Mesenteric fat pad (tissue), 1 donor: ENCODE measurements around the gene TRABD2B. TPM values are rescaled to one million over a fixed set of nuclear protein-coding genes. Genes with fewer than 3 reads are reported as not detected.

Experiments used
- DNase-seq: peaks from one replicate; pipeline ENCODE4 v3.0.0-alpha.2; 2020; ENCODE audit warnings: low spot score
- total RNA-seq: library from RNA; stranded (reverse); fragmentation: NEBNext Ultra II Directional; extraction: Animal tissue kit (Norgen Biotek cat#: 25700); gene quantifications from one replicate; pipeline ENCODE4 v1.2.1, GENCODE V29; 2021
- donor health status: DM: yes; HTN: yes; CAD: no.

The TRABD2B gene
- total RNA-seq, 1 donor from 2014 or later = 2.3 TPM

- DNase-seq = no peak
Measured at GRCh38 chr1:47782414-47783166, 214.6 kb downstream of the TRABD2B start.

- no peak for DNase-seq
Measured at GRCh38 chr1:47781171-47781959, 215.8 kb downstream of the TRABD2B start.

- DNase-seq = no peak
Measured at GRCh38 chr1:47780469-47780995, 216.7 kb downstream of the TRABD2B start.

GRCh38 chr1:47779613-47780012 lies 217.6 kb downstream of the TRABD2B start:
- no peak for DNase-seq

- no peak for DNase-seq
Measured at GRCh38 chr1:47778280-47778679, 218.9 kb downstream of the TRABD2B start.

GRCh38 chr1:47777322-47777721 lies 219.9 kb downstream of the TRABD2B start:
- DNase-seq = no peak

GRCh38 chr1:47776667-47777131 lies 220.5 kb downstream of the TRABD2B start:
- no peak for DNase-seq

GRCh38 chr1:47774986-47775834 lies 222.0 kb downstream of the TRABD2B start:
- no peak for DNase-seq

- no peak for DNase-seq
Measured at GRCh38 chr1:47772960-47773682, 224.1 kb downstream of the TRABD2B start.

GRCh38 chr1:47772281-47772680 lies 224.9 kb downstream of the TRABD2B start:
- DNase-seq = no peak

- no peak for DNase-seq
Measured at GRCh38 chr1:47771751-47772150, 225.4 kb downstream of the TRABD2B start.

GRCh38 chr1:47769983-47770382 lies 227.2 kb downstream of the TRABD2B start:
- no peak for DNase-seq

GRCh38 chr1:47769295-47769694 lies 227.9 kb downstream of the TRABD2B start:
- no peak for DNase-seq

GRCh38 chr1:47767741-47768100 lies 229.5 kb downstream of the TRABD2B start:
- DNase-seq = no peak

GRCh38 chr1:47766832-47767740 lies 230.1 kb downstream of the TRABD2B start:
- no peak for DNase-seq

- DNase-seq = no peak
Measured at GRCh38 chr1:47765742-47766485, 231.3 kb downstream of the TRABD2B start.

- no peak for DNase-seq
Measured at GRCh38 chr1:47765236-47765635, 231.9 kb downstream of the TRABD2B start.

GRCh38 chr1:47764461-47765046 lies 232.6 kb downstream of the TRABD2B start:
- DNase-seq = no peak
